HG02642 (cell line): Measurements from ENCODE around the gene PRDM9.
"Not testable (repeated sequence)": the region's sequence is repeated elsewhere in the genome, so short reads cannot be mapped to it uniquely, and the experiment has no call there.

Experiments used
- ATAC-seq: cut with Tn5 transposase; IDR thresholded peaks from one replicate; pipeline ENCODE4 v1.9.1; 2021; ENCODE audit warnings: mild to moderate bottlenecking; ENCODE audit not compliant: unreplicated experiment, poor library complexity

PRDM9 gene

GRCh38 chr5:23507278-23507685, at the start of gene PRDM9:
Gene PRDM9 (plus strand): TSS chr5:23507609. CDS start chr5:23509034, 1,425 bp downstream.
- no peak for ATAC-seq

- no peak for ATAC-seq
Measured at GRCh38 chr5:23457780-23458179, 49.6 kb upstream of the PRDM9 start.

- no peak for ATAC-seq
Measured at GRCh38 chr5:23459214-23459613, 48.2 kb upstream of the PRDM9 start.

GRCh38 chr5:23461576-23461975, 45.8 kb upstream of the PRDM9 start:
- no peak for ATAC-seq

GRCh38 chr5:23466401-23466912, 41.0 kb upstream of the PRDM9 start:
- ATAC-seq, result no peak

GRCh38 chr5:23468658-23469057, 38.8 kb upstream of the PRDM9 start:
- ATAC-seq, result no peak

- no peak for ATAC-seq
Measured at GRCh38 chr5:23473915-23474314, 33.5 kb upstream of the PRDM9 start.

GRCh38 chr5:23474315-23474714, 33.1 kb upstream of the PRDM9 start:
- ATAC-seq, result no peak

GRCh38 chr5:23476580-23476979, 30.8 kb upstream of the PRDM9 start:
- no peak for ATAC-seq

- ATAC-seq, result no peak
Measured at GRCh38 chr5:23482642-23483041, 24.8 kb upstream of the PRDM9 start.

GRCh38 chr5:23483090-23483489, 24.3 kb upstream of the PRDM9 start:
- ATAC-seq, result no peak

- no peak for ATAC-seq
Measured at GRCh38 chr5:23484096-23484495, 23.3 kb upstream of the PRDM9 start.

GRCh38 chr5:23486227-23486626, 21.2 kb upstream of the PRDM9 start:
- ATAC-seq, result not testable (repeated sequence)

GRCh38 chr5:23490993-23491392, 16.4 kb upstream of the PRDM9 start:
- no peak for ATAC-seq

GRCh38 chr5:23494558-23494957, 12.9 kb upstream of the PRDM9 start:
- no peak for ATAC-seq

GRCh38 chr5:23496576-23496975, 10.8 kb upstream of the PRDM9 start:
- ATAC-seq, result no peak

- ATAC-seq, result no peak
Measured at GRCh38 chr5:23506329-23507236, 826 bp upstream of the PRDM9 start.

GRCh38 chr5:23510434-23510833, 3.0 kb downstream of the PRDM9 start:
- not testable (repeated sequence) for ATAC-seq

GRCh38 chr5:23522553-23522952, 15.1 kb downstream of the PRDM9 start:
- ATAC-seq, result no peak

GRCh38 chr5:23523031-23523430, 15.6 kb downstream of the PRDM9 start:
- ATAC-seq, result no peak

- ATAC-seq, result no peak
Measured at GRCh38 chr5:23523998-23524397, 16.6 kb downstream of the PRDM9 start.

GRCh38 chr5:23525751-23526150, 18.3 kb downstream of the PRDM9 start:
- no peak for ATAC-seq
